ENCODE results near the gene ATP8A2.
A peak's percentile ranks its signal among the peaks of the same experiment; 100 is the strongest.

Gene ATP8A2

DNA sequence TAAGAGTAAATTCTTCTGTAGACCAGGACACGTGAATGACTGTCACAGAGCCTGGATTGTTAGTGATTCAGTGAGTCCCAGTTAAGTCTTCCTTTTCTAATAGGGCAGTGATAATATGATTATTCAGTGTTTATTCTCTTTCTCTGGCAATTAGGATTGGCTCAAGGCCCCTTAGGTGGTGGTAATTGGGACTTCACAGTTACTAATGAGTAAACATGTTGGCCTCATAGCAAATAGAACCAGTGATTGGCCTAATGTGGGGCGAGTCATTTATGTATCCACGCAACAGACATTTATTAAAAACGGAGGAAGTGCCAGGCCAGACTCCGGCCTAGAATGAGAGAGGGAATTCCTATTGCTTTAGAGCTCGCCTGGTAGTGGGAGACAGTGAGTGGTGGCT is 607.6 kb downstream of the ATP8A2 start:
- DNase-seq = no peak

- no peak for DNase-seq
Measured at GRCh38 chr13:25980255-25980654, 608.5 kb downstream of the ATP8A2 start.

- DNase-seq = no peak
Measured at GRCh38 chr13:25981060-25981459, 609.3 kb downstream of the ATP8A2 start.

DNA sequence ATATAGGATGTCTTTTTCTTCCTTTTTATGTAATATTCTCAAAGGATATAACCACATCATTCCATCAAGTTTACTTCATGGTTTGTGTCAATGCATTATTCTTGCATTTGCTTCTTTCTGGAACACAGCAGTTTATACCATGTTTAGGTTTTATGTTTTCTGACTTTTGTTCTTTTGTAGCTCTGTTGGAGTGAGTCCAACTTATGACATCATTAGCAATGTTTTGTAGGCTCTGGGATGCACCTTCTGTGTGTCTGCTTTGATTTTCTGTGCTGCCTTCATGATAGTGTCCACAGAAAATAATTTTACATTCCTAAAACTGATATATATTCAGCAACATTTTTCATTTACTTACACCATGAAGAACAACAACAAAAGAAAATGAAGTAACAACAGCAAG is 611.1 kb downstream of the ATP8A2 start:
- no peak for DNase-seq

DNA sequence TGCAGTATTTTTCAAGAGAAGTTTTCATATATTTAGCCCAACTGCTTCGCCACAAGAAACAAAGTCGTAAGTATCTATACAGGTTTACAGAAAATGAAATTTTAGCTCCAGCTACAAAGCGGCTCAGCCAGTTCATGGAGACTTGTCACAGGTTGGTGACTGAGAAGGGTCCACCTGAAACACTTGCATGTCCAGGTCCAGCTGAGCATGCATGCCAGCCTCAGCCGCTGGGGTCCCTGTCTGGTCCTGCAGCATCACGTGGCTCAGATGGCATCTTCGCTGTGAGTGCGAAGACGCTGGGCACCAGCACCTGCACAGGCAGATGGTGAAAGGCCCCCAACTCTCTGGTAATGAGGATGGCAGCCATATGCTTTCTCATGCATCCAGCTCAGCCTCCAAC is 616.2 kb downstream of the ATP8A2 start:
- no peak for DNase-seq

GRCh38 chr13:25988661-25989060 is 616.9 kb downstream of the ATP8A2 start:
- no peak for DNase-seq

- DNase-seq = no peak
Measured at GRCh38 chr13:25990801-25991200, 619.0 kb downstream of the ATP8A2 start.

DNA sequence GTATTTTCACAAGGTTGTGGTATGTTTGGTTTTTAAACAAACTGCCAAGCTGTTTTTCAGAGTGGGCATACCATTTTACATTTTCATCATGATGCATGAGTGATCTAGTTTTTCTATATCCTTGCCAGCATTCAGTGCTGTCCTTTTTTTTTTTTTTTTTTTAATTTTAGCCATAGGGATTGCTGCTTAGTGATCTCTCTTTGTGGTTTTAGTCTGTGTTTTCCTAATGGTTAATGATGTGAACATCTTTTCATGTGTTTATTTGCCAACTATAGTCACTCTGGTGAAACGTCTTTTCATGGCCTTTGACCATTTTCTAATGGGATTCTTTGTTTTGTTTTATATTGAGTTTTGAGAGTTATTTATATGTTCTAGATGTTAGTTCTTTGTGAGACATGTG is 620.3 kb downstream of the ATP8A2 start:
- no peak for DNase-seq

DNA sequence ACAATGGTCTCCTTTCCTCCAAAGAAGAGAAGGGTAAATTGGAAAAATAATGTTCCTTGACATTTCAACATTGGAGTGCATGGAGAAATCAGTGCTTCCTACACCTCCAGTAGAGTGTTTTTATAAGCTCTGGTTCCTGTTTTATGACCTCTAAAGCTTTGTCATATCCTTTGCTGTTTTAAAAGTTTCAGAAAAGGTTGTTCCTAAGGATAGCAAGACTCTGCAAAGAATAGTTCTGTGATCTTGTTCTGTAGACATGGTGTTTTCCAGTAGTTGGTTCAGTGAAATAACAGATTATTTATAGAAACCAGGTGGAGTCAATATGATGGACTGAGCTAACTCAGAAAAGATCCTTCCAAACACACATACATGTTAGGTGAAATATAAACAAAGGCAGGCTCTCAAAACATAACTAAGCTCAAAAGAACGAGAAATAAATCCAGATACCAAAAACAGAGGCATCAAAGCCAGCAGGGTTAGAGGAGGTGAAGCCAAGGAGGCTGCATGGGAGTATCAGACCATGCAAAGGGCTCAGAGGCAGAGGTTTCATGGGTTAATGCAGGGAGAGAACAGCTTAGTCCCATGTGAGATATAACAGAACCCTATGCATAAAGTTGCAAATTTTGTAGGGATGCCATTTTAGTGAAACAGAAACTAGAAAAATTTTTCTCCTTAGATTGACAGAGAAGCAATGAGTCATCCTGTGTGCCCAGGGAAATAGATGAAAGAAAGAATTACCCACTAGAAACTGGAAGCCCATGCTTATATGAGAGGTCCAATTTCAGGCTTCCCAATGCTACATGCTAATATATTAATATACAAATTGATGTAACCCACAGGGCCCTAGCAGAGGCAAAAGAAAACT is 635.7 kb downstream of the ATP8A2 start:
- DNase-seq = no peak

- DNase-seq = no peak
Measured at GRCh38 chr13:26010487-26011207, 638.9 kb downstream of the ATP8A2 start.

- no peak for DNase-seq
Measured at GRCh38 chr13:26011208-26011573, 639.4 kb downstream of the ATP8A2 start.

DNA sequence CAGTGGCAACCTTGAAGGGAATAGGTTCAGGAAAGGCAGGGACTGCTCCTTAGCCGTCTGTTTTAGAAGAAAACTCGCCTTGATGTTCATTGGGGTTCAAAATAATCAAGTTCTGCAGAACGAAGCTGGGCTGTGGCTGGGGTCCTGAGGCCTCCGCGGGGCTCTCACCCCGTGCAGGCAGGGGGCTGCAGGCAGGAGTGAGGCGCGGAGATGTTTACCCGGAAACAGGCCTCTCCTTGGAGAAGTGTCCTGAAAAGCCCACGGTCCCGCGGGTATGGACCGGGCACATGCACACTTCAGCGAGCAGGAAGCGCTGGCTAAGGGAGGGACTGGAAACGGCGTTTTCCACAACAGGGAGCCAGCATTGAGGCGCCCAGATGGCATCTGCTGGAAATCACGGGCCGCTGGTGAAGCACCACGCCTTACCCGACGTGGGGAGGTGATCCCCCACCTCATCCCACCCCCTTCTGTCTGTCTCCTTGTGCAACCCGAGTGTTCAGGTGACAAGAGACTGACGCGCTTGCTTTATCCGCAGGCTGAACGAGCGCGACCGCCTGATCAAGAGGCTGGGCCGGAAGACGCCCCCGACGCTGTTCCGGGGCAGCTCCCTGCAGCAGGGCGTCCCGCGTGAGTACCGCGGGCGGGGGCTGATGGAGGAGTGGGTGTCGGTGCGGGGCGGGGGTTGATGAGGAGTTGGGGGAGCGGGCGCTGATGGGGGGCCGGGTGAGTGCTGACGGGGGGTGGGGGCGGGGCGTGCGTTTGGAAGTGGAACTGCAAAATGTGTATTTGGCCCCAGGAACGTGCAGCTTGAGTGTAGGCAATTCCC is 640.4 kb downstream of the ATP8A2 start:
- DNase-seq = peak; percentile 47

DNA sequence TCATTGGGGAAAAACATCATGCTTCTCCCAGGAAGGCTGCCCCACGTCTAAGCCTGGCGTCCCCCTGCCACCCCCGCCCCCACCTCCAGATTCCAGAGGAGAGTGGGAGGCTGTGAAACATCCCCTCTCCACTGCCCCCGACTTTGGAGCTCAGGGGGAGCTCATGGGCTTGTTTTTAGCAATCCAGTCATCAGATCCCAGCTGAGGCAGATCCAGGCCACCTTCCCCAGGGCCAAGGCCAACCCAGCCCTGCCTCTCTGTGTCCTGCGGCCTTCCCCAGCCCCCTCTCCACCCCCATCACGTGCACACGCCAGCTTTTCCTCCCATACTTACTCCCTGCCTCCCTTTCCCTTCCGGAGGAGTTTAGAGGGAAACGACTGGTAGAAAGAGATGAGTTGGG is 641.2 kb downstream of the ATP8A2 start:
- DNase-seq = no peak

DNA sequence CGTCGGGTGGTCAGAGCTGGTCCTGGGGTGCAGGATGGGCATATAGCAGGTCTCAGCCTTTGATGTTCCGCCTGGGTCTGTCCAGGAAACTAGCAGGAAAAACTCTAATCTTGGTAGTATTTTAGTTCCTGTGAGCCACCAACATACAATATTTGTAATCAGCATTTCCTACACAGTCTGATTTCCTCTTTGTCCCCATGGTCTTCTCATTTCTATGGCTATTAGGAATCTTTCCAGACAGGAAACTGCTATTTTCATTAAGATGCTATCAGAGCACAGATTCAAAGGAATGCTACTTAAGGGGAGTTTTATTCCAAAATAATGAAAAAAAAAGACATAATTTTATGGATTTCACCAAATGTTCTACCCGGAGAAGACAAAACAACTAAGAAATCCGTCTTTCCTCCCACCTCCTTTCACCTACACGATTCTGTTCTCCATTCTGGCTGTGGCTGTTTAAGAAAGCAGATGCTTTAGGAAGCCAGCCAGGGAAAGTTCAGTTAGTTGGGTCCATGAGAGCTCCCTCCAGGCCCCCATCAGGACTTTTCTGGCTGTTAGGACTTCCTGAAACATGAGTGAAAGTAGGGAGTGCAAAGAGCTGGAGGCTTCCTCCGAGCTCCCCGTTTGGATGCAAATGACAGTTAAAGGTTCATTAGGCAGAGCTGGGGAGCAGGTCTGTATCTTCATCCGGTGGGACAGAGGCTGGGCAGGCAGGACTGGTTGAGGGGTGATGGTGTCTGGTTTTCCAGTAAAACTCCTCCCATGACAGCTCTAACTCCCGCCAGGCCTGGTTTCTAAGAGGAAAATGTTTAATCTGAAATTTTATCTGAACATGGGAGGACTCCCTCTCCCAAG is 643.7 kb downstream of the ATP8A2 start:
- no peak for DNase-seq

DNA sequence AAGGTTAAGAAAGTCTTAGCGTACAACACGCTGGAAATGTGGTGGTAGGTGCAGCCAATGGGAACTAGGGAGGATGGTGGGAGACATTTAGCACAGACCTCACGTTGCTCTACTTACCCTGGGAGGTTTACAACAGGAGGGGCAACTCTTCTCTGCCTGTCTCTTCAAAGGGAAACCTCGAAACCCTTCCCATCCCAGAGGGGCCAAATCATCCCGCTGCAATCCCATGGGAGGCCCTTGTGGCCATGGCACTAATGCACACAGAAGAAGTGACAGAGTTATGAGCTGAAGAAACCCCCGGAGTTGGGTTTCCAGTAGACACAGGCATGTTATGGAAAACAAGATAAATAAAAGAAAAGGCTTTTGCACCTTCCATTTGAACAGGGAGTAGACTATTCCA is 644.4 kb downstream of the ATP8A2 start:
- no peak for DNase-seq

DNA sequence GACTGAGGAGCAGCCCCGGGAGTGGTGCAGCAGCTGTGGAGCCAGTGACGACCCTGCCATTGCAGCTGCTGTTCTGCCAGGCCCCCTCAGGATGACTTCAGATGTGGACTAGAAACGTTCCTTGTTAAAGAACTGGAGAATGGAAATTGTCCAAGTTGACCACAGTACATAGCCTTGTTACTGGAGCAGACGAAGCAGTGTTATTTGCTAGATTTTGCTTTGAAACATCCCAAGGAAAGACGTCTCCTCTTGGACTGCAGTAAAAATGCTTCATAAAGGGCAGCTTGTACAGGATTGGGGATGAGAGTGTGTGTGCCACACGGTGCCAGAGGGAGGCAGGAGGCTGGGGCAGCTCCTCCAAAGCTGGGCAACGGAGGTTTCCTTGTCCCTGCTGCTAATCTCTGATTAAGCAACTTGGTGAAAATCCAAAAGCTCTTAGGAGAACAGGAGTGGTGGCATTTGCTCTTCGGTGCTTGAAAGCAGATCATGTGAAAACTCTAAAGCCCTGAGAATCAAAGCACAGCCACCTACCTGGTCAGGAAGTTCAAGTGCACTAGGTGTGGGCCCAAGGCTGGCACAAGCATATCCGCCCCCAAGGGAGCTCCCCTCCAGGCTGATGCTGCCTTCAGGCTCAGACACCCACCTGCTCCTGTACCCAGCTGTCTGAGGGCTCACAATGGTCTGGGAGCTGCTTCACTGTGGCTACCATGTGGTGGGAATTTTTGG is 645.6 kb downstream of the ATP8A2 start:
- no peak for DNase-seq

DNA sequence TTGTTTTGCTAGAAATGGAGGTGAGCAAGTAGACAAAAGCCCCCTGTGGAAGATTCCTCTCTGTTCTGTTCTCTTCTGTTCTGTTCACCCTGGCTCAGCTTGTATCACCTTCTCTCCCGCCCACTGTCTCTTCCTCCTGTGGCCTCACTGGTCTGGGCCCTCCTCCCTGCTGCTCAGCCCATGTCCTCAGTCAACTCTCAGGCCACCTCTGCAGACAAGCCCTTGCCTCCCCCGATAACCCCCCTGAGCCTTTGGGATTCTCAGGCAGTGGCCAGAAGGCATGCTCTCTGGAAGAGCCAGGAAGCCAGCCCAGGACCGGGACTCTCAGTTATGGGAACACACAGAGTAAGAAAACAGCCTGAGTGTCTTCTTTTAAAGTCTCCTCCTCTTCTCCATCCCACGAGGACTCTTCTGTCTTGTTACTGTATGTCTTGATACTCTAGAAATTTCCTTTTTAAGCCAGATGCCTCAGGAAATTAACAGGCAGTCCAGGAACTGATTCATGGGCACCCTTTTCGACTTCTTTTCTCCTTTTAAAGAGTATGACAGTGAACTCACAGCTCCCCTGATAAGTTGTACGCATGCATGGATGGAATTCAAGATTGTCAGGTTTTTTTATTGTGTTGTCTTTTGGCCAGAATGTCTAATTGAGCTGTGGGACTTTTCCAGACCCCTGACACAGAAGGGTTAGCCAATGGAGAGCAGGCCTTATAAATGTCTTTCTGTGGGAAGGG is 646.3 kb downstream of the ATP8A2 start:
- DNase-seq = no peak

DNA sequence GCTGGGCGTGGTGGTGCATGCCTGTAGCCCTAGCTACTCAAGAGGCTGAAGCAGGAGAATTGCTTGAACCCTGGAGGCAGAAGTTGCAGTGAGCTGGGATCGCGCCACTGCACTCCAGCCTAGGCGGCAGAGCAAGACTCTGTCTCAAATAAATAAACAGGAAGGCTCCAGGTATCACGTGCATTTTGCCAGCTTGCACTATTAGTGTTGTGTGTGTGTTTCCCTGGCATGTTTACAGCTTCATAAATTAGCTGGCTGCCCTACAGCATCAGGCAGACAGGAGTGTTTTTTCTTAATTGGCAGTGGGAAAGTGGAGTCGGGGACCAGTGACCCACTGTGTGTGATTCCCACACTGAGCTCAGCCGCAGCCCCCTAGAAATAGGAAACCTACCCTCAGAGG is 647.5 kb downstream of the ATP8A2 start:
- no peak for DNase-seq

GRCh38 chr13:26019881-26020870 is 648.4 kb downstream of the ATP8A2 start:
- DNase-seq = no peak

GRCh38 chr13:26020891-26021290 is 649.1 kb downstream of the ATP8A2 start:
- DNase-seq = no peak

Data from activated T-cell treated with anti-CD3 and anti-CD28 coated beads for 4 hours (primary cell).